ENCODE data around the gene GNAI1. TPM values are rescaled to one million over a fixed set of nuclear protein-coding genes. Genes with fewer than 3 reads are reported as not detected.

Gene GNAI1
- total RNA-seq, 2 donors from 2014 or later = 9.2 to 11.5 TPM

DNA sequence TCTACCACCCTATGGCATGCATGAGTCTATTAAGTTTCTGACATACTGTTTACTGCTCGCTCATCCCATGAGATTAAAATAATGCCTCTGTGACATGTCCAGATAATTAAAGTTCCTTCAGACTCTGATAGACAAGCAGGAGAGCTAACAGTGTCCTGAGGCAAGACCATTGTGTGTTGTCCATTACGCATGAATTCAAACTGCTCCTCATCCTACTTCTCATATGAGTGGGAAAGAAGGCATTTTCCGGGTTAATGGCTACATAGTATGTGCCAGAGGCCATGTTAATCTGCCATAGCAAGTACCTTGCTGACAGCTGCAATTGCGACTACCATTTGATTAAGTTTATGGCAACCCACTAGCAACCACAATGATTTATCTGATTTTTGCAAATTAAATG is 113.3 kb downstream of the GNAI1 start:
- H3K36me3 ChIP-seq = no peaks in the 10 kb centered on the region
- H3K4me1 ChIP-seq = no peaks in the 10 kb centered on the region
- no peaks in the 10 kb centered on the region for H3K9me3 ChIP-seq
- TF ChIP-seq, protein P1, sequence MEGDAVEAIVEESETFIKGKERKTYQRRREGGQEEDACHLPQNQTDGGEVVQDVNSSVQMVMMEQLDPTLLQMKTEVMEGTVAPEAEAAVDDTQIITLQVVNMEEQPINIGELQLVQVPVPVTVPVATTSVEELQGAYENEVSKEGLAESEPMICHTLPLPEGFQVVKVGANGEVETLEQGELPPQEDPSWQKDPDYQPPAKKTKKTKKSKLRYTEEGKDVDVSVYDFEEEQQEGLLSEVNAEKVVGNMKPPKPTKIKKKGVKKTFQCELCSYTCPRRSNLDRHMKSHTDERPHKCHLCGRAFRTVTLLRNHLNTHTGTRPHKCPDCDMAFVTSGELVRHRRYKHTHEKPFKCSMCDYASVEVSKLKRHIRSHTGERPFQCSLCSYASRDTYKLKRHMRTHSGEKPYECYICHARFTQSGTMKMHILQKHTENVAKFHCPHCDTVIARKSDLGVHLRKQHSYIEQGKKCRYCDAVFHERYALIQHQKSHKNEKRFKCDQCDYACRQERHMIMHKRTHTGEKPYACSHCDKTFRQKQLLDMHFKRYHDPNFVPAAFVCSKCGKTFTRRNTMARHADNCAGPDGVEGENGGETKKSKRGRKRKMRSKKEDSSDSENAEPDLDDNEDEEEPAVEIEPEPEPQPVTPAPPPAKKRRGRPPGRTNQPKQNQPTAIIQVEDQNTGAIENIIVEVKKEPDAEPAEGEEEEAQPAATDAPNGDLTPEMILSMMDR (IDR thresholded peaks at IDR 0.05) = no peak
- H3K27ac ChIP-seq = no peak overlapping the region
- no peak overlapping the region for H3K4me3 ChIP-seq
- no peaks in the 10 kb centered on the region for H3K27me3 ChIP-seq
- no peak for DNase-seq (ENCODE audit: low spot score)

GRCh38 chr7:80249184-80249583 is 114.6 kb downstream of the GNAI1 start:
- no peak for DNase-seq (ENCODE audit: low spot score)
- TF ChIP-seq, protein P1 (IDR thresholded peaks at IDR 0.05) = no peak
- no peak overlapping the region for H3K4me3 ChIP-seq
- H3K4me1 ChIP-seq = no peaks in the 10 kb centered on the region
- no peak overlapping the region for H3K27ac ChIP-seq
- no peaks in the 10 kb centered on the region for H3K27me3 ChIP-seq
- H3K9me3 ChIP-seq = no peaks in the 10 kb centered on the region
- no peaks in the 10 kb centered on the region for H3K36me3 ChIP-seq

DNA sequence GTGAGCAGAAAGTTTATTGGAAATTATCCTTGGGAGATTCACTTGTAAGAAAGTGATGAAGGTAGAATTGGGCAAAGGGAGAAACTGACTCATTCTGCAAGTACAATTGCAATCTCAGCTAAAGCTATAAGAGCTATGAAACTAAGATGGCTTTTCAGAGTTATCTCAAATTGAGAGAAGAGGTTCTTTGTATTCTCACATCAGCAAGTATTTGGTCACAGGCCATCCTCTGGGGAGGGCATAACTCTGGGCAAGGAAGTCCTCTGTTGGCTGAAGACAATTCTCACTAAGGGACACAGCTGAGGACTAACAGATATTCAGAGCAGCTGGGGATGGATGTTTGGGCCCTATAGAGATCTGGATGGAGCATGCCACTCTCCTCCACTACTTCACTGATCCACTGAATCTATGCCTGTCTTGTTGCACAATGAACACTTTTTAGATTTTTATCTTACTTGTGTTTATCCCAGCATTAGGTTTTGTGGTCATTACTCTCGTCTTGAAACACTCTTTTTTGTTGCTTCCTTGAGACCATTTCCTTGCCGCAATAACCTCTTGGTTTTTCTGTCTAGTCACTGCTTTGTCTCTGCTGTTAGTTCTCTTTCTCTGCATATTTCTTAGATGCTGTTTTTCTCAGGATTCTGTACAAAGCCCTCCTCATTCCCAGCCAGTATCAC is 115.1 kb downstream of the GNAI1 start:
- no peaks in the 10 kb centered on the region for H3K4me1 ChIP-seq
- TF ChIP-seq, protein P1 (IDR thresholded peaks at IDR 0.05) = no peak
- H3K9me3 ChIP-seq = no peaks in the 10 kb centered on the region
- no peaks in the 10 kb centered on the region for H3K27me3 ChIP-seq
- no peak overlapping the region for H3K27ac ChIP-seq
- no peak for DNase-seq (ENCODE audit: low spot score)
- no peaks in the 10 kb centered on the region for H3K36me3 ChIP-seq
- no peak overlapping the region for H3K4me3 ChIP-seq

DNA sequence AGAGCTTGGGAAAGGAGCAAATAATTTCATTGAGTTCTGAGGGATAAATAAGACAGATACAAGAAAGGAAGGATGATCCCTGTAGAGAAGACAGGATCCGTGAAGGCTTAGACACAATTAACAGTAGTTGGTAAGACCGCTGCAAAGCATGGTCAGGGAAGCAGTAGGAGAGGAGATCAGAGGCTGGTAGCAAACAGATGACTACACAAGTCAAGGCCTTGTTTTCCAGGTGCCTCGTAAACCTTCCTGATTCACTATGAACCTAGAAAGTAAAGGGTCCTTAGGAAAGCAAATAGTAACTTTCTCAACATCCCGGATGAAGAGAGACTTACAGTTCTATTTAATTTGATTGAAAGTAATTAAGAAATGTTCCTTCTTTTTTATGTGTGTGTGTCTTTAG is 118.6 kb downstream of the GNAI1 start:
- Histone ChIP-seq H3K4me3 (no peak overlapping the region), H3K9me3 (no peaks in the 10 kb centered on the region), H3K36me3 (no peaks in the 10 kb centered on the region), H3K27ac (no peak overlapping the region), H3K4me1 (no peaks in the 10 kb centered on the region), H3K27me3 (no peaks in the 10 kb centered on the region)
- DNase-seq (ENCODE audit: low spot score) = no peak
- TF ChIP-seq, protein P1 (IDR thresholded peaks at IDR 0.05) = no peak

DNA sequence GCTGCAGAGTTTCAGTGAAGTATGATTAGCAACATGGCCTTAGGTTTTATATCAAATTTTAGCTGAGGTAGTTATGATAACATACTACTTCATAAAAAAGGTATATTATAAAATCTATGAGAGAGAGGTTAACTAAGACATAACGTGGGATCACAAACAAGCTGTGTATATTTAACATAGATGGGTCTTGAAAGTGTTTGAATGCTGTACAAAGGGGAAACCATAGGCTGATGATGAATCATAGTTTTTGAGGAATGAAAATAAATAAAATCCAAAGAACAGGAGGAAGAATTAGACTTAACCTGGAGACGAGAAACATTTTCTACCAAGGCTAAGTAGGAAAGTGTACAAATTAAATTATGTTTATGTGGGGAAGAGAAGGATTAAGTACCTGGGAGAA is 119.0 kb downstream of the GNAI1 start:
- no peak for DNase-seq (ENCODE audit: low spot score)
- no peaks in the 10 kb centered on the region for H3K9me3 ChIP-seq
- no peaks in the 10 kb centered on the region for H3K36me3 ChIP-seq
- TF ChIP-seq, protein P1 (IDR thresholded peaks at IDR 0.05) = no peak
- no peak overlapping the region for H3K27ac ChIP-seq
- no peak overlapping the region for H3K4me3 ChIP-seq
- no peaks in the 10 kb centered on the region for H3K27me3 ChIP-seq
- H3K4me1 ChIP-seq = no peaks in the 10 kb centered on the region

- H3K27me3 ChIP-seq = no peaks in the 10 kb centered on the region
- no peak overlapping the region for H3K4me3 ChIP-seq
- H3K9me3 ChIP-seq = no peaks in the 10 kb centered on the region
- no peaks in the 10 kb centered on the region for H3K36me3 ChIP-seq
- no peak for DNase-seq (ENCODE audit: low spot score)
- no peak overlapping the region for H3K27ac ChIP-seq
- no peaks in the 10 kb centered on the region for H3K4me1 ChIP-seq
- TF ChIP-seq, protein P1 (IDR thresholded peaks at IDR 0.05) = no peak
Measured at GRCh38 chr7:80255656-80256055, 121.0 kb downstream of the GNAI1 start.

Measured in right atrium auricular region (tissue), 2 donors.